Endothelial cell of umbilical vein (primary cell): ENCODE results near the gene TTLL5. TPM values are rescaled to one million over a fixed set of nuclear protein-coding genes. Genes with fewer than 3 reads are reported as not detected.

Experiments used
- BruUV-seq: library from RNA; stranded (reverse); fragments of 400-500 nt; replicated peaks from 2 replicates; lab custom pipeline; 2021; lab: Mats Ljungman, UMichigan
- CTCF ChIA-PET: fragments of 300-600, 350-600 bp; sonication (Branson Sonifier 250); formaldehyde crosslinking; loops from one replicate; lab custom pipeline; 2021; ENCODE audit warnings: antibody characterized with exemption, inconsistent platforms; lab: Charles Lee
- POLR2A ChIA-PET: fragments of 300-600, 350-600 bp; sonication (Branson Sonifier 250); formaldehyde crosslinking; loops from one replicate; lab custom pipeline; 2021; ENCODE audit warnings: antibody characterized with exemption, inconsistent platforms; lab: Charles Lee
- DNase-seq: peaks from one replicate; pipeline ENCODE4 v3.0.0-alpha.2; 2011; ENCODE audit warnings: low read depth, low spot score
- FAIRE-seq: peaks from 2 replicates; lab custom pipeline; 2011; peaks lifted over from hg19 to GRCh38; lab: Jason Lieb, UNC
- H2AFZ ChIP-seq: 2 replicates; pipeline ENCODE4 v1.6.0; 2012; ENCODE audit warnings: low read depth, low read length, control low read depth, inconsistent platforms
- H3K27ac ChIP-seq: 2 replicates; pipeline ENCODE4 v1.5.1; 2011; ENCODE audit warnings: low read depth, mild to moderate bottlenecking, control low read depth, low read length, moderate library complexity; ENCODE audit not compliant: insufficient read depth
- H3K27me3 ChIP-seq, 2 experiments: 2 replicates each; pipeline versions ENCODE4 v1.6.0 to v1.6.1; 2011; ENCODE audit warnings: low read length in 2 of 2, mixed read lengths in 1 of 2; ENCODE audit not compliant: control insufficient read depth in 2 of 2, insufficient read depth in 2 of 2
- H3K36me3 ChIP-seq, 2 experiments: 2 replicates in 1 of 2; 3 replicates in 1 of 2; pipeline ENCODE4 v1.5.1; 2011; ENCODE audit warnings: low read length in 2 of 2, mild to moderate bottlenecking in 1 of 2, moderate library complexity in 1 of 2; ENCODE audit not compliant: control insufficient read depth in 2 of 2, insufficient read depth in 2 of 2; ENCODE audit errors: extremely low read depth in 1 of 2
- H3K4me1 ChIP-seq: 3 replicates; pipeline ENCODE4 v1.5.1; 2011; ENCODE audit warnings: mild to moderate bottlenecking, low read length; ENCODE audit not compliant: control insufficient read depth, insufficient read depth; ENCODE audit errors: extremely low read depth
- H3K4me2 ChIP-seq: 2 replicates; pipeline ENCODE4 v1.6.1; 2011; ENCODE audit warnings: low read length, control low read depth, mixed read lengths; ENCODE audit not compliant: insufficient read depth
- H3K4me3 ChIP-seq, 3 experiments: fragments of 200-600 bp in 1 of 3; sonication (generic), shearing (Covaris generic) in 1 of 3; replicated peaks in 1 of 3; 2 replicates each; pipeline ENCODE4 v1.5.1; 2011 to 2016; ENCODE audit warnings: control low read depth in 3 of 3, low read length in 3 of 3, mild to moderate bottlenecking in 2 of 3, inconsistent platforms in 1 of 3, low read depth in 1 of 3, moderate library complexity in 1 of 3; ENCODE audit not compliant: insufficient read depth in 1 of 3
- H3K79me2 ChIP-seq: 2 replicates; pipeline ENCODE4 v1.6.0; 2012; ENCODE audit warnings: low read length, inconsistent platforms; ENCODE audit not compliant: control insufficient read depth, insufficient read depth
- H3K9ac ChIP-seq: replicated peaks from 2 replicates; pipeline ENCODE3; 2011; ENCODE audit warnings: low read length, control low read depth; ENCODE audit not compliant: insufficient read depth; ENCODE audit errors: extremely low read depth
- H3K9me1 ChIP-seq: replicated peaks from 3 replicates; pipeline ENCODE4 v1.6.0; 2011; ENCODE audit warnings: mild to moderate bottlenecking, low read length; ENCODE audit not compliant: control insufficient read depth, insufficient read depth; ENCODE audit errors: extremely low read depth
- H3K9me3 ChIP-seq: replicated peaks from 2 replicates; pipeline ENCODE4 v1.5.1; 2012; ENCODE audit warnings: low read length, inconsistent platforms; ENCODE audit not compliant: control insufficient read depth, insufficient read depth
- H4K20me1 ChIP-seq: replicated peaks from 2 replicates; pipeline ENCODE3; 2011; ENCODE audit warnings: mild to moderate bottlenecking, low read length; ENCODE audit not compliant: control insufficient read depth, insufficient read depth; ENCODE audit errors: extremely low read depth
- CTCF ChIP-seq, 2 donors: IDR thresholded peaks; 1 replicate in 1 of 2; 2 replicates in 1 of 2; pipeline ENCODE4 v1.5.1; 2011; ENCODE audit warnings: low read length in 2 of 2, mild to moderate bottlenecking in 2 of 2, moderate library complexity in 2 of 2, control low read depth in 1 of 2, inconsistent platforms in 1 of 2, low read depth in 1 of 2; ENCODE audit not compliant: insufficient read depth in 1 of 2; ENCODE audit errors: extremely low read depth in 1 of 2
- EZH2 ChIP-seq: IDR thresholded peaks from 2 replicates; pipeline ENCODE4 v1.6.1; 2012; ENCODE audit warnings: borderline replicate concordance, low read depth, mild to moderate bottlenecking, moderate library complexity, low read length, inconsistent platforms; ENCODE audit not compliant: severe bottlenecking
- FOS ChIP-seq: IDR thresholded peaks from 2 replicates; pipeline ENCODE4 v1.6.1; 2011; ENCODE audit warnings: mild to moderate bottlenecking, low read length, moderate library complexity, borderline replicate concordance; ENCODE audit not compliant: insufficient read depth
- GATA2 ChIP-seq: IDR thresholded peaks from 2 replicates; pipeline ENCODE4 v1.7.0; 2011; ENCODE audit warnings: low read depth, mild to moderate bottlenecking, moderate library complexity, mixed read lengths, low read length; ENCODE audit not compliant: insufficient read length, insufficient read depth
- JUN ChIP-seq: IDR thresholded peaks from 2 replicates; pipeline ENCODE4 v1.6.1; 2011; ENCODE audit warnings: borderline replicate concordance, low read depth; ENCODE audit not compliant: insufficient read length, insufficient read depth
- MYC ChIP-seq: IDR thresholded peaks from one replicate; pipeline ENCODE4 v1.6.1; 2011; ENCODE audit warnings: mild to moderate bottlenecking, low read depth, low read length
- POLR2A ChIP-seq: IDR thresholded peaks from 2 replicates; pipeline ENCODE4 v1.6.1; 2012; ENCODE audit warnings: low read depth, mild to moderate bottlenecking, control low read depth, low read length
- POLR2AphosphoS5 ChIP-seq: IDR thresholded peaks from 2 replicates; pipeline ENCODE4 v1.6.1; 2012; ENCODE audit warnings: low read depth, mild to moderate bottlenecking, control low read depth, low read length, moderate library complexity; ENCODE audit not compliant: insufficient read depth
- dilution Hi-C: fragments of 300-500 bp; cut with MboI; formaldehyde crosslinking; loops from one replicate; pipeline ENCODE4 v1.15.0; 2019; ENCODE audit warnings: low sequenced_read_pairs; ENCODE audit not compliant: extremely low pct_ligation_motif_present
- intact Hi-C: fragments of 100-400 bp; cut with micrococcal nuclease; formaldehyde crosslinking; loops from one replicate; pipeline ENCODE4 v1.10.0; 2022
- polyA plus RNA-seq, 4 experiments: library from polyadenylated mRNA; depleted of rRNA in 3 of 4; stranded (reverse) in 3 of 4; unstranded in 1 of 4; fragments of >200 nt; gene quantifications; 2 replicates each; pipeline versions ENCODE4 v1.2.1 to v1.2.3, GENCODE V29; 2011 to 2012; ENCODE audit warnings: missing spikeins in 1 of 4
- total RNA-seq: library from RNA; stranded (reverse); gene quantifications from 2 replicates; pipeline ENCODE4 v1.2.3, GENCODE V29; 2021
- TF ChIP-seq, protein P1 (sequence below): IDR thresholded peaks from 2 replicates; pipeline ENCODE4 v1.6.1; 2011; ENCODE audit not compliant: insufficient read depth, insufficient read length

Gene TTLL5
- total and polyA plus RNA-seq, 2 donors (not counting 3 experiments of a cell fraction or from before 2014, with no cell fraction given): 33.2 to 93.6 TPM

DNA sequence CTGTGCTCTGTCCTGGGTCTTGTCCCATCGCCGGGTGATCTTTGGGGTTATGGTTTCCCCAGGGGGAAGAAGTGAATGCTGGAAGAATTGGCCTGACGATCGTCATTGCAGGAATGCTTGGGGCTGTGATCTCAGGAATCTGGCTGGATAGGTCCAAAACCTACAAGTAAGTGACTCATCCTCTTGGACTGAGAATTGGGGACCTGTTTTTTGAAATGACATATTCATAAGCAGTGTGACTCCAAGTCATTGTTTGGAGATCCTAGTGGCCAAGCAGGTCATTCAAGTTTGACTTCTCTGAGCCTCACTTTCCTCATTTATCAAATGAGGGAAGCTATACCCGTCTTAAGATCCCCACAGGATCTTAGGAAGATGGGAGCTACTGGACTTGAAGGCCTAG, 26.2 kb upstream of the TTLL5 start:
- Histone ChIP-seq H3K9me1 (no peaks in the 10 kb centered on the region), H2AFZ (no peak overlapping the region), H3K79me2 (no peaks in the 10 kb centered on the region), H3K9ac (no peak overlapping the region), H3K36me3 (no peaks in the 10 kb centered on the region), H3K4me2 (no peak overlapping the region), H3K27me3 (peaks cover 0 to 5% of the 10 kb centered on the region in 2 experiments), H4K20me1 (no peaks in the 10 kb centered on the region), H3K9me3 (no peaks in the 10 kb centered on the region), H3K27ac (no peak overlapping the region), H3K4me3 (no peak overlapping the region), H3K4me1 (no peaks in the 10 kb centered on the region)
- DNase-seq: no peak
- dilution Hi-C loops (no loop called here), intact Hi-C loops (no loop called here)
- BruUV-seq: no TSS peak
- ChIA-PET POLR2A (no interaction called here), CTCF (interaction anchor here (1.1 to 2.8 kb wide), 3 partner anchors 10 to 57 kb away, joined by 3 to 8 read pairs (median 7); no protein-coding TSS in a partner anchor)
- TF ChIP-seq CTCF (IDR thresholded peaks at IDR 0.05; ENCODE audit: extremely low read depth in 1 of 2, insufficient read depth in 1 of 2, low read depth in 1 of 2, low read length in 2 of 2) (no peak), MYC (no peak), FOS (no peak), POLR2AphosphoS5 (no peak), EZH2 (no peak), POLR2A (no peak), GATA2 (no peak), JUN (no peak)
- TF ChIP-seq, protein P1, sequence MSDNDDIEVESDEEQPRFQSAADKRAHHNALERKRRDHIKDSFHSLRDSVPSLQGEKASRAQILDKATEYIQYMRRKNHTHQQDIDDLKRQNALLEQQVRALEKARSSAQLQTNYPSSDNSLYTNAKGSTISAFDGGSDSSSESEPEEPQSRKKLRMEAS: no peak
- no peak for FAIRE-seq
